Activated T-helper 9 cell treated with anti-CD3 and anti-CD28 coated beads, Interleukin-2, amount 50 U/mL, for 16 hours (primary cell): ENCODE results near the gene SGCD.

Source experiments
- DNase-seq: peaks from one replicate; pipeline ENCODE4 v3.0.0-alpha.2; 2020; ENCODE audit warnings: low read depth

Gene SGCD

DNA sequence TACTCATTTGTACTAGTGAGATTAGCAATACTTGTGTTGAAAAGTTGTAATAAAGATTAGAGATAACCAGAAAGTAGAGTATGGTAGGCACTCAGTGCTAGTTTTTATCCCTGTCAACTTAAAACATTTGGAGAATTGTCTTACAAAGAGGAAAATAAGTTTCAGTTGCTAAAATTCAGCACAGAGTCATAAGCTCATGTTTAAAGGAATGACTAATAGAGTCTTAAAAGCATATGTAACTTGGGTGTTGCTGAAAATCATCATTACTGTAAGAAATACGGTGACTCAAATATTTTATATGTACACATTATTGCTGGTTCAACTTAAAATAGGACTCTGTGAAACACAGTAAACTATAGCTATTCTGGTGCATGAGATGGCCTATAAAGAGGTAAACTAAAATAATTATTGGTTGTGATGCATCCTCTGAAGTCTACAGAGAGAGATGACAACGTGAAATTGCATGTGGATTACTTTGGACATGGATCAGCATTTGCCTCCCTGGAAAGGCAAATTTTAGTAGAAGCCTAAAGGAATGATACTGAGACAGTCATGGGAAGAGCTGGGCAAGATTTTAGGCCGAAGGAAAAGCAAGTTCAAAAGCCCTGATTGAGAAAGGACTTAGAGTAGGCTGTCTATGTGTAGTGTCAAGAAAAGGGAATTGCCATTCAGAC, 34.6 kb downstream of the SGCD start:
- DNase-seq = no peak

DNA sequence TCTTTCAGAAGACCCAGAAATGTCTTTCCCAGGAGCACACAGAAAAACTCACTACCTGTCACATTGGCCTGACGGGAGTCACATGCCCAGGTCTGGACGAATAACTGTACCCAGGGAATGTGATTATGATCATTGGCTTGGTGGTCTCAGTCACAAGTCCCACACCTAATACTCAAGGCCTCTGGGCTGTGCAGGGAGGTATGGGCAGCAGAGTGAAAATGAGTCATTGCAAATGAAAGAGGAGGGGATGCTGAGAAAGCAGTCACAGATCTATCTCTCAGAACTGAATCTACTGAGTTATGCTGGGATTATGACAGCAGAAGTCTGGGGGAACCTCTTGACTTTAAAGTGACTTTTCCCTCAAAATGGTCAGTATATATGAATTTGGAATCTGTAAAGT, 36.9 kb downstream of the SGCD start:
- DNase-seq = no peak

- DNase-seq = no peak
These were observed 39.6 kb downstream of the SGCD start for GRCh38 chr5:156366521-156366920.

DNA sequence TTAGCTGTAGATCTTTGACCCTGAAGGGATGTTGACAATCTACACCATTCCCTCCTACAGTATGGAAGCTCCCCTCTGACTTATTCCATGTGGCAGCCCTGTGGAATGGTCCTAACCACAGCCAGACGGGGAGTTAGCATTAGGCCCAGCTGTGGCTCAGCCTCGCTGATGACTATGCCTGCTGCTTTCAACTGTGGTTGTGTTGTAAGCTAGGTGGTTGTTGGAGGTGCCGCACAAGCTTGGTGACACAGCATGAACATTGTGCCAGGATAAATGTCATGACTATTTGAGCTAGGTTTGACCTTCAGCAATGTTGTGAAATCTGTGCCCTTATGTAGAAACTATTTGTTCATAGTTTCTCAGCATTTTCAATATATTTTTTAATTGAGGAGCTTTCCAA, 40.6 kb downstream of the SGCD start:
- no peak for DNase-seq

- DNase-seq = no peak
These were observed 49.0 kb downstream of the SGCD start for GRCh38 chr5:156375895-156376495.

GRCh38 chr5:156376751-156377150, 49.8 kb downstream of the SGCD start:
- DNase-seq = no peak

- DNase-seq = no peak
These were observed 51.2 kb downstream of the SGCD start for GRCh38 chr5:156378159-156378558.

GRCh38 chr5:156379206-156379605, 52.2 kb downstream of the SGCD start:
- DNase-seq = no peak

GRCh38 chr5:156380848-156381247, 53.9 kb downstream of the SGCD start:
- DNase-seq = no peak

DNA sequence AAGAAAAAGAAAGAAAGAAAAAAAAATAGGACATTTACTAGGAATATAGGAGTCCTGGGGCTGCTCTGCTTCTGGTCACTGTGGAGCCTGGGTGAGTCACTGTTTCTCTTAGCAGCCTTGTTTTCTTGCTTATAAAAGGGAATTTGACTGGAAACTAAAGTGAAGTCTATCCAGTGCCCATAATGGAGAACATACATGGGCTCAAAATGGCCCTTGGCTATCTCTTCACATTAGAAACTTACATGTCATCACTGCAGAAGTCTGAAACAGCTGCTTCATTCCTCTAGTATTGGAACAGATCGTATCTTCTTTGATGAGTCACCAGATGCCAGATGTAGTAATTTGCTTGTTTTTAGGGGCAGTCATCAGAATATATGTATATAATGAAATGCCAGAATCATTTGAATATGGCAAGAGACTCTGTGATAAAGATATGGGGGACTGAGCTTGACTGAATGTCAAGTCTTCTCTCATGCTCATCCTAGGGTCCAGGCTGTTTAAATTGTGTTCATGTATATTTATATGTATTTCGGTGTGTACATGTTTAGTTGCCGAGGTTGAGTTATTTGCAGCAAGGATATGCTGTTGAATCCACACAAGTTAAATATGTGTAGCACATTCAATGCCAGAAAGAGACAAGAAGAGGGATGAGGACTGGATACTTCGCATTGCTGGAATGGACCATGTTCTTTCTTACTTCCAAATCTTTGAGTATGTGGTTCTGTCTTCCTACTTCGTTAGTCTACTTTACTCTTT, 56.7 kb downstream of the SGCD start:
- no peak for DNase-seq

- DNase-seq = no peak
These were observed 58.5 kb downstream of the SGCD start for GRCh38 chr5:156385416-156385815.

GRCh38 chr5:156386976-156387375, 60.0 kb downstream of the SGCD start:
- no peak for DNase-seq

- no peak for DNase-seq
These were observed 60.4 kb downstream of the SGCD start for GRCh38 chr5:156387391-156387790.

- DNase-seq = no peak
These were observed 61.3 kb downstream of the SGCD start for GRCh38 chr5:156388233-156388632.

DNA sequence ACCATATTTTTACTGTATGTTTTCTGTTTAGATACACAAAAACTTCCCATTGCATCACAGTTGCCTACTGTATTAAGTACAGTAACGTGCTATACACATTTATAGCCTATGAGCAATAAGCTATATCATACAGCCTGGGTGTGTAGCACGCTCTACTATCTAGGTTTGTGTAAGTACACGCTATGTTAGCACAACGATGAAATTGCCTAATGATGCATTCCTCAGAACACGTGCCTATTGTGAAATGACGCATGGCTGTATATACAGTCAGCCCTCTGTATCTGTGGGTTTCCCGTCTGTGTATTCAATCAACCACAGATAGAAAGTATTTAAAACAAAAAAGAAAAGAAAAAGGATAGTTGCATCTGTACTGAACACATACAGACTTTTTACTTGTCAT, 64.2 kb downstream of the SGCD start:
- DNase-seq = no peak

- DNase-seq = no peak
These were observed 67.0 kb downstream of the SGCD start for GRCh38 chr5:156393980-156394379.

DNA sequence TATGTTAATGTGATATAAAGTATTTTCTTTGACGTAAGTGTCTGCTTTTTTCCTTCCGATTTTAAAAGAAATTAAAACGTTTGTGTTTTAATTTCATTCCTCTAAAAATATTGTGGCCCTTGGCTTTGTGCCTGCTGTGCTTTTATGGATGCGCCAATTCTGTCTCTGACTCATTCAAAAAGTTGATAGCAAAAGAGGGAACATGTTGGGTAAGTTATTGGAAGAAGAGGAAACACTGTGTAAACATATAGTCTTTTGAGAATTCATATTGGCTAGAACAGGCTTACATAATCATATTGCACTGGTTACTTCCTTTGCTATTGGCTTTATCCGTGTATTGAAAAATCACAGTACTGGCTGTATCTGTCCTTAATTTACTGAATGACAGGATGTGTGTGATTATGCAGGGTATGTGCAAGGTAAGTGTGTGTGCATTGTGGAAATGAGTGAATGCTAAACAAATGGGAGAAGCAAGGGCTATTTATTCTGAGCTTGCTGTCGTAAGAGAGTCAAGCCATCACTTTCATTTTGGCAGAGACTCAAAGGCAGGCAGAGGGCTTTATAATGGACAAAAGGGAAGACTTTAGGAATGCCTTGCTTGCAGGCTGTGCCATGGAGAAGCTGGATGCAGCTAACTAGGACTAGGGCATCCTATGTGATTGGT, 67.8 kb downstream of the SGCD start:
- no peak for DNase-seq

- no peak for DNase-seq
These were observed 68.3 kb downstream of the SGCD start for GRCh38 chr5:156395306-156395675.

- no peak for DNase-seq
These were observed 69.3 kb downstream of the SGCD start for GRCh38 chr5:156396063-156396829.

GRCh38 chr5:156396830-156397081, 69.8 kb downstream of the SGCD start:
- DNase-seq = no peak

DNA sequence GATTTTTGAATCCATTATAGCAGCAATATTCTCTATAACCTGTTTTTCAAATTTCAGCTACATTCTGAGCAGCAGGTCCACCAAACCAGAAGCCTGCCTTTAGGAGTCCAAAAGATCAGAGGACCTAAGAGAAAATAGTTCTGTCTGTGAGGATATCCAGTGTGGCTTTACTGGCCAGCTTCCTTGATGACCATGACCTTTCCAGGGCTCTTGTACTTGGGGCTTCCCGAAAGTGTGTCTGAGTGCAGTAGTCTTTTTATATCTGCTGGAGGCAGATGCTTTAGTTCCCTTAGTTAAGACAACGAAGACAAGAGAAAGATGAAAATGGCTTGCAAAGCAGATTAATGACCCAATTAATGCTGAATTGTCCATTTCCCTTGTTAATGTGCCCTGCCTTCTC, 72.4 kb downstream of the SGCD start:
- DNase-seq = no peak

DNA sequence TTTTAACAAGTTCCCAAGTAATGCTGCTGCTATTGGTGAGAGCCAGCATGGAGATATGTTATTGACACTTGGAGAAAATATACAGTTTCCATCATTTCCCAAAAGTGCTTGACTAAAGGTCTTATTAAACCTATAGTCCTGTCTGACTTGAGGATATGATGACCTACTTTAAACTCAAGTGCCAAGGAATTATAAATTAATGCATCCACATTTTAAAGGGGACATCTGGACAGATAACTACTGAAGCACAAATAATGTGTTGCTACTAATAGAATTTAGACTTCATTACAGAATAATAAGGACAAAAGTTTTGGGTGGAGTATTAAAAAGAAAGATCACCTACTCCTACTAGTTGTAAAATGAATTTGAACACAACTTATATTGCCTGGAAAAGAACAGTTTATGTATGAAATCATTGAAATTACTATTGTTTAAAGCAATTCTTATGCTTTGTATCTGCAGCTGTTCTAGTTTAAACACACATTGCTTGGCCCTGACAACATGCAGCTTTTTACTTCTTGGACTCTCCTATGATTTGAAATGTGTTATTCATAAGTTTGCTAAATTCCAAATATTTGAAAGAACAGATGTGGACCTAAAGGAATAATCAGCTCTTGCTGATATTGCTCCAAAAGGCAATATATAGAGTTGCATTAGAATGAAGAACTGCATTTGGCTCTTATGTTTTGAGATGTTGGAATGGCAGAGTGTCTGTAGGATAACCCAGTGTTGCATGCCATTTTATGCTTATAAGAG, 73.4 kb downstream of the SGCD start:
- DNase-seq = no peak
